Activated CD4-positive, alpha-beta memory T cell treated with anti-CD3 and anti-CD28 coated beads for 36 hours (primary cell): Measurements from ENCODE around the gene CMTR1. TPM values are rescaled to one million over a fixed set of nuclear protein-coding genes. Genes with fewer than 3 reads are reported as not detected.
"Not testable (repeated sequence)": the region's sequence is repeated elsewhere in the genome, so short reads cannot be mapped to it uniquely, and the experiment has no call there.

Source experiments
- CTCF ChIA-PET: fragments of 350-600 bp; sonication (Branson Sonifier 250); formaldehyde crosslinking; loops from one replicate; lab custom pipeline; 2021; ENCODE audit warnings: antibody characterized with exemption, inconsistent platforms; lab: Charles Lee
- POLR2A ChIA-PET: fragments of 350-600 bp; sonication (Branson Sonifier 250); formaldehyde crosslinking; loops from one replicate; lab custom pipeline; 2021; ENCODE audit warnings: antibody characterized with exemption; lab: Charles Lee
- DNase-seq: peaks from one replicate; pipeline ENCODE4 v3.0.0-alpha.2; 2020
- H3K27ac Mint-ChIP-seq: one replicate; pipeline ENCODE4 v1.8.0; 2021; ENCODE audit warnings: mixed read lengths
- H3K27me3 Mint-ChIP-seq: one replicate; pipeline ENCODE4 v1.8.0; 2021; ENCODE audit warnings: mixed read lengths
- H3K36me3 Mint-ChIP-seq: one replicate; pipeline ENCODE4 v1.8.0; 2021; ENCODE audit warnings: mixed read lengths
- H3K4me1 Mint-ChIP-seq: one replicate; pipeline ENCODE4 v1.8.0; 2021; ENCODE audit warnings: low read depth, mixed read lengths
- H3K4me3 Mint-ChIP-seq: one replicate; pipeline ENCODE4 v1.8.0; 2021; ENCODE audit warnings: mild to moderate bottlenecking, mixed read lengths
- H3K9me3 Mint-ChIP-seq: one replicate; pipeline ENCODE4 v1.8.0; 2021; ENCODE audit warnings: mixed read lengths
- intact Hi-C: fragments of 100-400 bp; cut with micrococcal nuclease; formaldehyde crosslinking; loops from one replicate; pipeline ENCODE4 v1.15.1; 2023
- total RNA-seq, 2 experiments: library from RNA; stranded (reverse); gene quantifications; one replicate each; pipeline ENCODE4 v1.2.3, GENCODE V29; 2021

CMTR1 gene
- total RNA-seq, 2 experiments from 2014 or later = 69.2 to 70.1 TPM

GRCh38 chr6:37438930-37439329, 5.9 kb downstream of the CMTR1 start:
- intact Hi-C loops = loop anchor here (10.0 kb wide), 1 partner anchor 54 kb away; no protein-coding TSS in a partner anchor
- H3K4me3 Mint-ChIP-seq = no peak overlapping the region
- ChIA-PET CTCF (interaction anchor here (2.1 kb wide), 1 partner anchor 13 kb away, joined by 4 read pairs; no protein-coding TSS in a partner anchor), POLR2A (interaction anchor here (0.6 kb wide), 1 partner anchor 844 kb away, joined by 4 read pairs; no protein-coding TSS in a partner anchor)
- H3K27me3 Mint-ChIP-seq = no peaks in the 10 kb centered on the region
- DNase-seq = no peak
- H3K4me1 Mint-ChIP-seq = peaks cover 70% of the 10 kb centered on the region
- H3K27ac Mint-ChIP-seq = no peak overlapping the region
- H3K9me3 Mint-ChIP-seq = no peaks in the 10 kb centered on the region
- peaks cover 45% of the 10 kb centered on the region for H3K36me3 Mint-ChIP-seq

GRCh38 chr6:37441651-37442050, 8.6 kb downstream of the CMTR1 start:
- POLR2A ChIA-PET = interaction anchor here (1.2 kb wide), 1 partner anchor 8 kb away, joined by 10 read pairs; the partner anchor contains the start of gene CMTR1
- Mint-ChIP-seq H3K4me1 (peaks cover 46% of the 10 kb centered on the region), H3K27ac (peak overlapping the region; percentile 29), H3K36me3 (peaks cover 51% of the 10 kb centered on the region), H3K9me3 (no peaks in the 10 kb centered on the region), H3K4me3 (no peak overlapping the region), H3K27me3 (no peaks in the 10 kb centered on the region)
- no peak for DNase-seq
- CTCF ChIA-PET = no interaction called here
- intact Hi-C loops = loop anchor here (1.0 kb wide), 1 partner anchor 8 kb away; the partner anchor contains the start of gene CMTR1

- peak overlapping the region; percentile 85 for H3K27ac Mint-ChIP-seq
Measured at GRCh38 chr6:37442416-37443215, 9.6 kb downstream of the CMTR1 start.

DNA sequence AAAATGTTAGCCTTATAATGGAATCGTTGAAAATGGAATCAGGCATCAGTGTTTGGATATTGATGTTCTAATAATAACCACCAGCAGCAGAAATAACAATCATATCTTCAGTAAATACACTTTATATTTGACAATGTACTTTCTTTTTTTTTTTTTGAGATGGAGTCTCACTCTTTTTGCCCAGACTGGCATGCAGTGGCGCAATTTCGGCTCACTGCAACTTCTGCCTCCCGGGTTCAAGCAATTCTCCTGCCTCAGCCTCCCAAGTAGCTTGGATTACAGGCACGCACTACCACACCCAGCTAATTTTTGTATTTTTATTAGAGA, 10.2 kb downstream of the CMTR1 start:
- ChIA-PET CTCF (interaction anchor here (1.4 kb wide), 1 partner anchor 9 kb away, joined by 3 read pairs; no protein-coding TSS in a partner anchor), POLR2A (interaction anchor here (1.0 kb wide), 1 partner anchor 10 kb away, joined by 7 read pairs; the partner anchor contains the start of gene CMTR1)
- H3K9me3 Mint-ChIP-seq, H3K27me3 Mint-ChIP-seq, DNase-seq, H3K27ac Mint-ChIP-seq, intact Hi-C loops: not testable (repeated sequence)
- Mint-ChIP-seq H3K4me1 (peaks cover 34% of the 10 kb centered on the region), H3K4me3 (peak overlapping the region; percentile 50), H3K36me3 (peaks cover 45% of the 10 kb centered on the region)

More at GRCh38 chr6:37442416-37443215, 9.6 kb downstream of the CMTR1 start:
- DNase-seq = no peak
- peaks cover 39% of the 10 kb centered on the region for H3K4me1 Mint-ChIP-seq
- no peaks in the 10 kb centered on the region for H3K27me3 Mint-ChIP-seq
- CTCF ChIA-PET = interaction anchor here (1.4 kb wide), 1 partner anchor 9 kb away, joined by 3 read pairs; no protein-coding TSS in a partner anchor
- POLR2A ChIA-PET = interaction anchor here (1.2 kb wide), 1 partner anchor 9 kb away, joined by 10 read pairs; the partner anchor contains the start of gene CMTR1
- peaks cover 49% of the 10 kb centered on the region for H3K36me3 Mint-ChIP-seq
- no peaks in the 10 kb centered on the region for H3K9me3 Mint-ChIP-seq
- intact Hi-C loops = loop anchor here (1.0 kb wide), 1 partner anchor 9 kb away; the partner anchor contains the start of gene CMTR1
- peak overlapping the region; percentile 58 for H3K4me3 Mint-ChIP-seq

DNA sequence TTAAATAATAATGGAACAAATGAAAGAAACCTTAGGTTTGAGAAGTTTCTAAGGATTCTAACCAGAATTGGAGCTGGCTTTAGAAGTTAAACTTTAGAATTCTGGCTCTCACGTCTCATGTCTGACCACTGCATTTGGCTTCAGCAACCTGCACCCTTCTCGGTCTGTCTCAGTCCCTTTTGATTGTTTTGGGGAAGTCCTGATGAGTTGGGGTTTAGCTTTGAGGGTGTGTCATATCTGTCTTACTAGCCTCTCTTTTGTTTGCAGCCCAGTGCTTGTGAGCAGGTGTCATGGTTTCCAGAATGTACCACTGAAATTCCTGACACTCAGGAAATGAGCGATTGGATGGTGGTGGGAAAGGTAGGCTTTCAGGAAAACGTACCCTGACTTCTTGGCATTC, 17.0 kb downstream of the CMTR1 start:
- no peak overlapping the region for H3K4me3 Mint-ChIP-seq
- peaks cover 36% of the 10 kb centered on the region for H3K4me1 Mint-ChIP-seq
- peaks cover 58% of the 10 kb centered on the region for H3K36me3 Mint-ChIP-seq
- no peaks in the 10 kb centered on the region for H3K27me3 Mint-ChIP-seq
- no peak for DNase-seq
- no peaks in the 10 kb centered on the region for H3K9me3 Mint-ChIP-seq
- intact Hi-C loops = no loop called here
- H3K27ac Mint-ChIP-seq = peak overlapping the region; percentile 14
- CTCF ChIA-PET = no interaction called here
- POLR2A ChIA-PET = interaction anchor here (2.3 kb wide), 1 partner anchor 17 kb away, joined by 6 read pairs; the partner anchor contains the start of gene CMTR1

DNA sequence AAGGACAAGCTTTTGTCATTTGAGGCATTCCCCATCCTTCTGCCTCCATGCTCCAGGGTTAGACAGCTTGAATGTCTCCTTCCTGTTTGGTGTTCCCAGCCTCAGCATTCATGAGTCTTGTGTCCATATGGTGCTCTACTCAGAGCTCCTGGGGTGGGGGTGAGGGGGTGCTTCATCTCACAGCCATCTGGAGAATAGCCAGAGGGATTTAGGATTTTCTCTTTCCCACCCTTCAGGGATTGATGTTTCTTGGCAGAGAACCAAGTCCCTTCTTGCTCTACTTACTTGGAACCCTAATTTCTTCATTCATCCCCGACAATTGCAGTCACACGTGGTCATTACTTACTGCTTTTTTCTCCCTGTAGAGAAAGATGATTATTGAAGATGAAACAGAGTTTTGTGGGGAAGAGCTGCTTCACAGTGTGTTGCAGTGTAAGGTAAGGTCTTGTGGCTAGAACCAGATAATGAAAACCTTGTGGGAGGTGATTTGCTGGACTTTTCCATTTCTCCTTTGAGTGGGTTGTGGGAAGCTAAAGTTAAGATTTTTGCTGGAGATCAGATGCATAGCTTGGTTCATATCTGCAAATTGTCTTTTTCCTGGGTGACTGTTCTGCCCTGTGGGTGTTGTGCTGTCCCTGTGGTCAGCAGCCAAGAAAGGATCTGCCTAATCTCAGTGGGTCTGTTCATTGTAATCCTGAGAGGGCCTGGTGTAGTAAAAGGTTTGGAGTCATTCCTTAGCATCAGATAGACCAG, 18.6 kb downstream of the CMTR1 start:
- CTCF ChIA-PET = interaction anchor here (0.8 to 1.2 kb wide), 4 partner anchors 13 to 157 kb away, joined by 3 to 6 read pairs (median 4); no protein-coding TSS in a partner anchor
- Mint-ChIP-seq H3K27me3 (no peaks in the 10 kb centered on the region), H3K36me3 (peaks cover 55% of the 10 kb centered on the region), H3K9me3 (no peaks in the 10 kb centered on the region), H3K4me1 (peaks cover 39% of the 10 kb centered on the region), H3K4me3 (no peak overlapping the region), H3K27ac (peak overlapping the region; percentile 46)
- intact Hi-C loops = no loop called here
- POLR2A ChIA-PET = interaction anchor here (1.4 to 2.3 kb wide), 2 partner anchors 18 to 43 kb away, joined by 5 to 6 read pairs; partner anchors contain the start of gene CMTR1
- no peak for DNase-seq

- intact Hi-C loops = no loop called here
- Mint-ChIP-seq H3K4me1 (peaks cover 39% of the 10 kb centered on the region), H3K9me3 (no peaks in the 10 kb centered on the region), H3K4me3 (no peak overlapping the region), H3K36me3 (peaks cover 55% of the 10 kb centered on the region), H3K27ac (peak overlapping the region; percentile 46), H3K27me3 (no peaks in the 10 kb centered on the region)
- CTCF ChIA-PET = interaction anchor here (1.0 to 1.2 kb wide), 2 partner anchors 14 to 156 kb away, joined by 3 to 4 read pairs; no protein-coding TSS in a partner anchor
- no peak for DNase-seq
- POLR2A ChIA-PET = interaction anchor here (1.4 kb wide), 1 partner anchor 42 kb away, joined by 5 read pairs; no protein-coding TSS in a partner anchor
Measured at GRCh38 chr6:37452522-37452921, 19.5 kb downstream of the CMTR1 start.

GRCh38 chr6:37454420-37455140, 21.6 kb downstream of the CMTR1 start:
- H3K36me3 Mint-ChIP-seq = peaks cover 63% of the 10 kb centered on the region
- H3K9me3 Mint-ChIP-seq = no peaks in the 10 kb centered on the region

GRCh38 chr6:37456126-37456525, 23.1 kb downstream of the CMTR1 start:
- Mint-ChIP-seq H3K4me3 (no peak overlapping the region), H3K36me3 (peaks cover 59% of the 10 kb centered on the region), H3K4me1 (peaks cover 27% of the 10 kb centered on the region), H3K9me3 (no peaks in the 10 kb centered on the region), H3K27me3 (no peaks in the 10 kb centered on the region), H3K27ac (no peak overlapping the region)
- DNase-seq = no peak
- ChIA-PET POLR2A (no interaction called here), CTCF (interaction anchor here (0.6 to 2.3 kb wide), 3 partner anchors 75 to 524 kb away, joined by 3 to 7 read pairs (median 5); no protein-coding TSS in a partner anchor)
- intact Hi-C loops = no loop called here

More at GRCh38 chr6:37454420-37455140, 21.6 kb downstream of the CMTR1 start:
- no peak for DNase-seq
- Mint-ChIP-seq H3K4me3 (no peak overlapping the region), H3K4me1 (peaks cover 36% of the 10 kb centered on the region), H3K27ac (no peak overlapping the region), H3K27me3 (no peaks in the 10 kb centered on the region)
- POLR2A ChIA-PET = no interaction called here
- CTCF ChIA-PET = interaction anchor here (2.3 kb wide), 1 partner anchor 73 kb away, joined by 5 read pairs; no protein-coding TSS in a partner anchor
- intact Hi-C loops = no loop called here

GRCh38 chr6:37456816-37457560, 24.0 kb downstream of the CMTR1 start:
- ChIA-PET CTCF (interaction anchor here (0.6 to 2.3 kb wide), 2 partner anchors 75 to 111 kb away, joined by 3 to 5 read pairs; no protein-coding TSS in a partner anchor), POLR2A (interaction anchor here (1.0 kb wide), 1 partner anchor 22 kb away, joined by 3 read pairs; no protein-coding TSS in a partner anchor)
- Mint-ChIP-seq H3K4me3 (no peak overlapping the region), H3K36me3 (peaks cover 59% of the 10 kb centered on the region), H3K4me1 (peaks cover 20% of the 10 kb centered on the region), H3K9me3 (no peaks in the 10 kb centered on the region), H3K27ac (no peak overlapping the region), H3K27me3 (no peaks in the 10 kb centered on the region)
- no peak for DNase-seq
- intact Hi-C loops = no loop called here
